Measurements from ENCODE around the gene GRIN2C. TPM values are rescaled to one million over a fixed set of nuclear protein-coding genes. Genes with fewer than 3 reads are reported as not detected.

The GRIN2C gene
- total RNA-seq, 4 donors from 2014 or later, result 0.17 to 2.5 (median 0.50) TPM

DNA sequence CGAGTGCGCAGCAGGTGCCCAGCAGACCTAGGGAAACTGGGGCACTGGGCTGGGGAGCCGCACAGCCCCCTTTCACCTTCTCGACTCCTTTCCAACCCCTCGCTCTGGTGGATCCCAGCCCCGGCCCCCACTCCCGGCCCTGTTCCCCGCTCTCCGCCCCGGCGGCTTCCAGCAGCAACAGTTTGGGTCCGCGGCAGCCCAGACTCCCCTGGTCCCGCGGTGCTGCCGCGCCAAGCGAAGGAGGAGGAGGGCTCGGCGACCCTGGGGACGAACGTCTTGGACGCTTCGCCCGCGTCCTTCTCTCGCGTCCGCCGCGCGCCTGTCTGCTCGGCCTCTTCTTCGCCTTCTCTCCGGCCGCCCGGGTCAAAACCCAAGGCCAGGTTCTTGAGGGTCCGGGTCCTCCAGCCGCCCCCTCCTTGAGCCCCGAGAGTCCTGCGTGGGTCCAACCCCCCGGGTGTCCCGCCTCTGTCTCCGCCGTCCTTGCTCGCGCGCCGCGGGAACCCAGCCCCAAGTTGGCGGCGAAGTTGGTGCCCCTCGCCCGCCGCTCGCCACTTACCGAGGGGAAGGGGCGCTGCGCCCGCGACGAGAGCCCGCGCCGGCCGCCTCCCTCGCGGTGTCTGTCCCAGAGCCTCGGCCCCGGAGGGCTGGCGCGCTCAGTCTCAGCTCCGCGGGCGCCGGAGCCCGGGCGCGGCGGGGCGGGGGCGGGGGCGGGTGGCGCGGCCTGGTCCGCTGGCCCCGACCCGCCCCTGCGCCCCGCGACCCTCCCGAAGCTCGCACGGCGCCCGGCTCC is 1.4 kb upstream of the GRIN2C start:
- TF ChIP-seq CTCF (IDR thresholded peaks at IDR 0.05) (no peak), EP300 (IDR thresholded peaks at IDR 0.05) (no peak), POLR2A (IDR thresholded peaks at IDR 0.05; ENCODE audit: low read depth) (no peak), POLR2AphosphoS5 (IDR thresholded peaks at IDR 0.05) (no peak)
- intact Hi-C loops (cut with DNase I), result no loop called here
- H3K27me3 ChIP-seq, result peaks cover 0 to 77% (median 30%) of the 10 kb centered on the region in 4 donors

GRCh38 chr17:74860229-74860871 is 665 bp upstream of the GRIN2C start:
- Histone ChIP-seq H3K4me3 (peak overlapping the region; percentile 38 to 52 (median 42)), H3K9me3 (no peaks in the 10 kb centered on the region), H3K27ac (replicated peaks in 1 of 4) (no peak overlapping the region), H3K4me1 (peaks cover 26 to 45% (median 34%) of the 10 kb centered on the region in 4 donors), H3K36me3 (no peaks in the 10 kb centered on the region), H3K27me3 (peaks cover 0 to 84% (median 34%) of the 10 kb centered on the region in 4 donors)
- TF ChIP-seq POLR2A (IDR thresholded peaks at IDR 0.05; ENCODE audit: low read depth) (no peak), CTCF (IDR thresholded peaks at IDR 0.05) (no peak)
- intact Hi-C loops (cut with DNase I), result no loop called here
- 4% methylated on average over 20 of the region's 44 CpGs for WGBS
- DNase-seq (ENCODE audit: extremely low spot score), result no peak

More for the DNA sequence above, 1.4 kb upstream of the GRIN2C start:
- peaks cover 26 to 45% (median 34%) of the 10 kb centered on the region in 4 donors for H3K4me1 ChIP-seq
- H3K36me3 ChIP-seq, result no peaks in the 10 kb centered on the region
- WGBS, result 10% methylated on average over 2 of the region's 96 CpGs
- no peaks in the 10 kb centered on the region for H3K9me3 ChIP-seq
- peak overlapping the region; percentile 38 to 52 (median 42) for H3K4me3 ChIP-seq
- no peak for DNase-seq (ENCODE audit: extremely low spot score)
- H3K27ac ChIP-seq (replicated peaks in 1 of 4), result no peak overlapping the region

DNA sequence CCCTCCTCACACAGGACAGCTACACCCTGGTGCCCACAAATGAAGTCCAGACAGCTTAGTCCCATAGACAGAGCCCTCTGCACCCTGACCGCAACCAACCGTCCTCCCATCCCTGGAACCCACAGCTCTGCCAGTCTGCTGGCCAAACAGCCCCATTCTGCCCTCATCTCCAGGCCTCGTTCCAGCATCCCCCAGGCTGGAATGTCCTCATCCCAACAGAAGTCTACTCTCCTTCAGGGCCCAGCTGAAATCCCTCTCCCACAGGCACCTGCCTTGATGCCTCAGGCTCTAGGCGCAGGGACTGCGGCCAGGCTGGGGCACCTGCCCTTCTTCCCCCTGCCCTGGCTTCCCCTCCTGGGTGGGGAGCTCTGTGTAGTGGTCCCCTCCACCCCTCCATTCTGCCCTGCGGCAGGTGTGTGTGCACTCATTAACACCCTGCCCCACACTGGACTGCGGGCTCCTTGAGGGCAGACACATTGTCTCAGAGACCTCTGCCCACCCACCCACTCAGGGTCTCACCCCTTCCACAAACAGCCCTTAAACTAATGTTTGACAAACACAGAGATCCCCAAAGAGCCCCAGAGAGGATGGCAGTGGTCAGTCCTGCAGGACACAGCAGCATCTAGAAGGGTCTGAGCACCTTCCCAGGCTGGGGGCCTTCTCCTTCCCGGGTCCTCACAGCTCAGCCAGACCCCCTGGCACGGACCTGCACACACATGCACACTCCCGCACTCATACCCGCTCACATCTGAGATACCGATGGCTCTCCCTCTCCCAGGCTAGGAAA is 820 bp downstream of the GRIN2C start:
- Histone ChIP-seq H3K4me1 (peaks cover 26 to 38% (median 30%) of the 10 kb centered on the region in 4 donors), H3K27me3 (peaks cover 0 to 94% (median 46%) of the 10 kb centered on the region in 4 donors), H3K27ac (replicated peaks in 1 of 4) (no peak overlapping the region), H3K9me3 (no peaks in the 10 kb centered on the region), H3K4me3 (peak overlapping the region in 1 of 4 donors; percentile 40), H3K36me3 (no peaks in the 10 kb centered on the region)
- TF ChIP-seq POLR2A (IDR thresholded peaks at IDR 0.05; ENCODE audit: low read depth) (no peak), POLR2AphosphoS5 (IDR thresholded peaks at IDR 0.05) (no peak), CTCF (IDR thresholded peaks at IDR 0.05) (no peak), EP300 (IDR thresholded peaks at IDR 0.05) (no peak)
- 60% methylated on average over 10 of the region's 12 CpGs for whole genome bisulfite sequencing
- no peak for DNase-seq (ENCODE audit: extremely low spot score)
- intact Hi-C loops (cut with DNase I), result no loop called here

- H3K36me3 ChIP-seq, result no peaks in the 10 kb centered on the region
- H3K9me3 ChIP-seq, result no peaks in the 10 kb centered on the region
- TF ChIP-seq EP300 (IDR thresholded peaks at IDR 0.05) (no peak), POLR2AphosphoS5 (IDR thresholded peaks at IDR 0.05) (no peak), CTCF (IDR thresholded peaks at IDR 0.05) (no peak), POLR2A (IDR thresholded peaks at IDR 0.05; ENCODE audit: low read depth) (no peak)
- 83% methylated on average over 4 of the region's 4 CpGs for WGBS
- peaks cover 5 to 100% (median 57%) of the 10 kb centered on the region in 4 donors for H3K27me3 ChIP-seq
- intact Hi-C loops (cut with DNase I), result no loop called here
- H3K4me3 ChIP-seq, result no peak overlapping the region
- H3K4me1 ChIP-seq, result peaks cover 29 to 45% (median 35%) of the 10 kb centered on the region in 4 donors
- H3K27ac ChIP-seq (replicated peaks in 1 of 4), result no peak overlapping the region
- no peak for DNase-seq (ENCODE audit: extremely low spot score)
Observed at GRCh38 chr17:74857191-74857590, 2.5 kb downstream of the GRIN2C start.

All from esophagus muscularis mucosa (tissue), 4 donors.